ENCODE results near the gene SLC33A1. TPM values are rescaled to one million over a fixed set of nuclear protein-coding genes. Genes with fewer than 3 reads are reported as not detected.
"Not testable (repeated sequence)": the region's sequence is repeated elsewhere in the genome, so short reads cannot be mapped to it uniquely, and the experiment has no call there.

The SLC33A1 gene
- total RNA-seq, 1 donor: 30.3 TPM

GRCh38 chr3:155843569-155843968, 10.7 kb downstream of the SLC33A1 start:
- Histone ChIP-seq H3K4me3 (ENCODE audit: low read length) (no peak overlapping the region), H3K9me3 (ENCODE audit: low read depth, low read length) (no peaks in the 10 kb centered on the region), H3K4me1 (ENCODE audit: insufficient read depth, low read length) (peaks cover 12% of the 10 kb centered on the region), H3K27me3 (ENCODE audit: insufficient read depth, low read length) (no peaks in the 10 kb centered on the region)

GRCh38 chr3:155835341-155836071, 18.7 kb downstream of the SLC33A1 start:
- Histone ChIP-seq H3K4me1 (ENCODE audit: insufficient read depth, low read length) (peaks cover 8% of the 10 kb centered on the region), H3K9me3 (ENCODE audit: low read depth, low read length) (no peaks in the 10 kb centered on the region), H3K27me3 (ENCODE audit: insufficient read depth, low read length) (no peaks in the 10 kb centered on the region), H3K4me3 (ENCODE audit: low read length) (no peak overlapping the region)

DNA sequence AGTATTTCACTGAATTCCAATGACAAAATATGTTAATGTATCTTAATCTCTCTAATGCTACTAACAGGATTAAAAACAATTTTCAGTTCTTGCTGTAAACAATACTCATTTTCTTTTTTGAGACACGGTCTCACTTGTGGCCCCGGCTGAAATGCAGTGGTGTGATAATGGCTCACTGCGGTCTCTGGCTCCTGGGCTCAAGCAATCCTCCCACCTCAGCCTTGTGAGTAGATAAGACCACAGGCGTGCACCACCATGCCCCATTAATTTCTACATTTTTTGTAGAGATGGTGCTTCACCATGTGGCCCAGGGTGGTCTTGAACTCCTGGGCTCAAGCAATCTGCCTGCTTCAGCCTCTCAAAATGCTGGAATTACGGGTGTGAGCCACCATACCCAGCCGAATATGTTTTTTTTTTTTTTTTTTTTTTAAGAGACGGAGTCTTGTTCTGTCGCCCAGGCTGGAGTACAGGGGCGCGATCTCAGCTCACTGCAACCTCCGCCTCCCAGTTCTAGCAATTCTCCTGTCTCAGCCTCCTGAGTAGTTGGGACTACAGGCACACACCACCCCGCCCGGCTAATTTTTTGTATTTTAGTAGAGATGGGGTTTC, 25.6 kb downstream of the SLC33A1 start:
- H3K4me3 ChIP-seq (ENCODE audit: low read length); H3K4me1 ChIP-seq (ENCODE audit: insufficient read depth, low read length); H3K9me3 ChIP-seq (ENCODE audit: low read depth, low read length); H3K27me3 ChIP-seq (ENCODE audit: insufficient read depth, low read length): not testable (repeated sequence)

- Histone ChIP-seq H3K4me1 (ENCODE audit: insufficient read depth, low read length) (no peaks in the 10 kb centered on the region), H3K4me3 (ENCODE audit: low read length) (no peak overlapping the region), H3K9me3 (ENCODE audit: low read depth, low read length) (no peaks in the 10 kb centered on the region), H3K27me3 (ENCODE audit: insufficient read depth, low read length) (no peaks in the 10 kb centered on the region)
Observed at GRCh38 chr3:155815030-155815545, 39.1 kb downstream of the SLC33A1 start.

- H3K4me1 ChIP-seq (ENCODE audit: insufficient read depth, low read length); H3K9me3 ChIP-seq (ENCODE audit: low read depth, low read length); H3K27me3 ChIP-seq (ENCODE audit: insufficient read depth, low read length); H3K4me3 ChIP-seq (ENCODE audit: low read length): not testable (repeated sequence)
Observed at GRCh38 chr3:155813224-155813623, 41.0 kb downstream of the SLC33A1 start.

- Histone ChIP-seq H3K4me3 (ENCODE audit: low read length) (no peak overlapping the region), H3K27me3 (ENCODE audit: insufficient read depth, low read length) (no peaks in the 10 kb centered on the region), H3K9me3 (ENCODE audit: low read depth, low read length) (no peaks in the 10 kb centered on the region), H3K4me1 (ENCODE audit: insufficient read depth, low read length) (peaks cover 3% of the 10 kb centered on the region)
Observed at GRCh38 chr3:155809181-155809580, 45.0 kb downstream of the SLC33A1 start.

DNA sequence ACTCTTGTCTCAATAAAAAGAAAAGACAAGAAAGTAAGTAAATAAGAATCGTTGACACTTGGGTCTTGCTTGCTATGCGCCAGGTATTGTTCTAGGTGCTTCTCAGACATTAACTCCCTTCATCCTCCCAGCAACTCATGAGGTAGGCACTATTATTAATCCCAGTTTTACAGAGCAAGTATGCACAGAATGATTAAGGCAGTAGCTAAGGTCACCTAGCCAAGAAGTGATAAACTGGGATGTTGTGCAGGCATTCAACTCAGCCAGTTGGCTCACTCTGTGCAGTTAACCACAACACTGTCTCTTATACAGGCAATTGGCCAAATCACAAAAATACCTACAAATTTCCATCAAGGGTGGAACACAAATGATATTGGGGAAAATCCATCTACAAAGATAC, 46.4 kb downstream of the SLC33A1 start:
- H3K9me3 ChIP-seq (ENCODE audit: low read depth, low read length): no peaks in the 10 kb centered on the region
- no peaks in the 10 kb centered on the region for H3K27me3 ChIP-seq (ENCODE audit: insufficient read depth, low read length)
- peaks cover 3% of the 10 kb centered on the region for H3K4me1 ChIP-seq (ENCODE audit: insufficient read depth, low read length)
- H3K4me3 ChIP-seq (ENCODE audit: low read length): no peak overlapping the region

- peaks cover 3% of the 10 kb centered on the region for H3K4me1 ChIP-seq (ENCODE audit: insufficient read depth, low read length)
- no peaks in the 10 kb centered on the region for H3K9me3 ChIP-seq (ENCODE audit: low read depth, low read length)
- peak within 1 kb of the TSS; percentile 56 for H3K4me3 ChIP-seq (ENCODE audit: low read length)
- no peaks in the 10 kb centered on the region for H3K27me3 ChIP-seq (ENCODE audit: insufficient read depth, low read length)
Observed at GRCh38 chr3:155805802-155806618, 48.2 kb downstream of the SLC33A1 start, which contains the start of gene C3orf33. Gene C3orf33, minus strand, starts transcription at chr3:155806278. Its CDS starts 26 bp downstream, at chr3:155806252.

GRCh38 chr3:155805204-155805801, 48.9 kb downstream of the SLC33A1 start:
- Histone ChIP-seq H3K4me1 (ENCODE audit: insufficient read depth, low read length) (peaks cover 3% of the 10 kb centered on the region), H3K4me3 (ENCODE audit: low read length) (peak overlapping the region; percentile 56), H3K9me3 (ENCODE audit: low read depth, low read length) (no peaks in the 10 kb centered on the region), H3K27me3 (ENCODE audit: insufficient read depth, low read length) (no peaks in the 10 kb centered on the region)

- peaks cover 3% of the 10 kb centered on the region for H3K4me1 ChIP-seq (ENCODE audit: insufficient read depth, low read length)
- no peaks in the 10 kb centered on the region for H3K9me3 ChIP-seq (ENCODE audit: low read depth, low read length)
- H3K4me3 ChIP-seq (ENCODE audit: low read length): no peak overlapping the region
- no peaks in the 10 kb centered on the region for H3K27me3 ChIP-seq (ENCODE audit: insufficient read depth, low read length)
Observed at GRCh38 chr3:155804323-155804722, 49.9 kb downstream of the SLC33A1 start.

DNA sequence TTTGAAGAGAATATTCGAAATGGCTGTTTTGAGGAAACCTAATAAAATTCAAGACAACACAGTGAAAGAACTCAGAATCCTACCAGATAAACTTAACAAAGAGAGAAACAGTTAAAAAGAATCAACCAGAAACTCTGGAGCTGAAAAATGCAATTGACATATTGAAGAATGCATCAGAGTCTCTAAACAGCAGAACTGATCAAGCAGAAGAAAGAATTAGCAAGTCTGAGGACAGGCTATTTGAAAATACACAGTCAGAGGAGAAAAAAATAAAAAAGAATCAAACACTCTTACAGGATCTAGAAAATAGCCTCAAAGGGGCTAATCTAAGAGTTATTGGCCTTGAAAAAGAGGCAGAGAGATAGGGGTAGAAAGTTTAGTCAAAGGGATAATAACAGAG, 61.7 kb downstream of the SLC33A1 start:
- Histone ChIP-seq H3K4me3 (ENCODE audit: low read length) (no peak overlapping the region), H3K9me3 (ENCODE audit: low read depth, low read length) (no peaks in the 10 kb centered on the region), H3K4me1 (ENCODE audit: insufficient read depth, low read length) (peaks cover 7% of the 10 kb centered on the region), H3K27me3 (ENCODE audit: insufficient read depth, low read length) (no peaks in the 10 kb centered on the region)

DNA sequence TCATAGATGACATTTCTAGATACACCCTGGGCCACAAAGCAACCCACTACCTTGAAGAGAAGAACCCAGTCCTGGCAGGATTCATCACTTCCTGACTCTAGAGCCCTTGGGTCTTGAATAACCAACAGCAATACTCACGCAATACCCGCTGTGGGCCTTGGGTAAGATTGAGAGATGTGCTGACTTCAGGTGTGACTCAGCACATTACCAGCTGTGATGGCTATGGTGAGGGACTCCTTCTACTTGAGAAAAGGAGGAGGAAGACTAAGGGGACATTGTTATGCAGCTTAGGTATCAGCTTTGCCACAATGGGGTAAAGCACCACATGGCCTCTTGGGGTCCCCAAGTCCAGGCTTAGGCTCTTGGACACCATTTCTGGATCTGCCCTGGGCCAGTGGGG, 63.0 kb downstream of the SLC33A1 start:
- no peaks in the 10 kb centered on the region for H3K9me3 ChIP-seq (ENCODE audit: low read depth, low read length)
- no peak overlapping the region for H3K4me3 ChIP-seq (ENCODE audit: low read length)
- H3K27me3 ChIP-seq (ENCODE audit: insufficient read depth, low read length): no peaks in the 10 kb centered on the region
- peaks cover 7% of the 10 kb centered on the region for H3K4me1 ChIP-seq (ENCODE audit: insufficient read depth, low read length)

- peaks cover 11% of the 10 kb centered on the region for H3K4me1 ChIP-seq (ENCODE audit: insufficient read depth, low read length)
Observed at GRCh38 chr3:155790272-155790925, 63.8 kb downstream of the SLC33A1 start.

DNA sequence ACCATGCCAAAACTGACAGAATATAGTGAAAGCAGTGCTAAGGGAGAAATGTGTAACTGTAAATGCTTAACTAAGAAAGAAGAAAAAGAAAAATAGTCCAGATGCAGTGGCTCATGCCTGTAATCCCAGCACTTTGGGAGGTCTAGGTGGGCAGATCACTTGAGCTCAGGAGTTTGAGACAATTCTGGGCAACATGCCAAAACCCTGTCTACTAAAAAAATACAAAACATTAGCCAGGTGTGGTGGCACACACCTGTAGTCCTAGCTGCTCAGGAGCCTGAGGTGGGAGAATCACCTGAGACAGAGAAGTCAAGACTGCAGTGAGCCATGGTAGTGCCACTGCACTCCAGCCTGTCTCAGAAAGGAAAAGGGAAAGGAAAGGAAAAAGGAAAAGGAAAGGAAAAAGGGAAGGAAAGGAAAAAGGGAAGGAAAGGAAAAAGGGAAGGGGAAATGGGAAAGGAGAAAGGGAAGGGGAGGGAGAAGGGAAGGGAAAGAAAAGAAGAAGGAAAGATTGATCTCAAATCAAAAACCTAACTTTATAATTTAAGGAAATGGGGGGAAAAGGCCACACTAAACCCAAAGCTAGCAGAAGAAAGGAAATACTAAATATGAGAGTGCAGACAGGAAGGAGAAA, 68.4 kb downstream of the SLC33A1 start:
- peaks cover 9% of the 10 kb centered on the region for H3K4me1 ChIP-seq (ENCODE audit: insufficient read depth, low read length)
- H3K4me3 ChIP-seq (ENCODE audit: low read length): no peak overlapping the region
- no peaks in the 10 kb centered on the region for H3K27me3 ChIP-seq (ENCODE audit: insufficient read depth, low read length)
- peaks cover 9% of the 10 kb centered on the region for H3K9me3 ChIP-seq (ENCODE audit: low read depth, low read length)

More at GRCh38 chr3:155790272-155790925, 63.8 kb downstream of the SLC33A1 start:
- no peaks in the 10 kb centered on the region for H3K9me3 ChIP-seq (ENCODE audit: low read depth, low read length)
- no peak overlapping the region for H3K4me3 ChIP-seq (ENCODE audit: low read length)
- H3K27me3 ChIP-seq (ENCODE audit: insufficient read depth, low read length): no peaks in the 10 kb centered on the region

Measured in mononuclear cell (primary cell).